ENCODE results near the gene PRM3.

PRM3 gene

GRCh38 chr16:11306997-11307638 is 33.7 kb upstream of the PRM3 start:
- Histone ChIP-seq H3K9ac (no peak overlapping the region), H3K27me3 (ENCODE audit: insufficient read depth, low read depth) (no peaks in the 10 kb centered on the region; the same call in 1 of the 2 replicates), H4K20me1 (ENCODE audit: insufficient read depth) (no peaks in the 10 kb centered on the region), H3K4me1 (ENCODE audit: low read depth, poor library complexity, severe bottlenecking) (peaks cover 71% of the 10 kb centered on the region), H2AFZ (ENCODE audit: low read depth) (no peak overlapping the region), H3K79me2 (ENCODE audit: insufficient read depth, low read depth) (no peaks in the 10 kb centered on the region), H3K36me3 (ENCODE audit: insufficient read depth) (no peaks in the 10 kb centered on the region), H3K27ac (no peak overlapping the region), H3K4me2 (no peak overlapping the region), H3K4me3 (IDR thresholded peaks at IDR 0.05; ENCODE audit: insufficient read depth, low read depth, low read length) (no peak overlapping the region)
- TF ChIP-seq CTCF (conservative IDR thresholded peaks at IDR 0.05; ENCODE audit: low read depth, low read length), result no peak

- H3K36me3 ChIP-seq (ENCODE audit: insufficient read depth), result no peaks in the 10 kb centered on the region
- H3K4me3 ChIP-seq (IDR thresholded peaks at IDR 0.05; ENCODE audit: insufficient read depth, low read depth, low read length), result no peak overlapping the region
- no peak overlapping the region for H3K27ac ChIP-seq
- H3K4me2 ChIP-seq, result no peak overlapping the region
- no peaks in the 10 kb centered on the region for H4K20me1 ChIP-seq (ENCODE audit: insufficient read depth)
- no peaks in the 10 kb centered on the region; the same call in 1 of the 2 replicates for H3K27me3 ChIP-seq (ENCODE audit: insufficient read depth, low read depth)
- no peak overlapping the region for H2AFZ ChIP-seq (ENCODE audit: low read depth)
- no peak for TF ChIP-seq CTCF (conservative IDR thresholded peaks at IDR 0.05; ENCODE audit: low read depth, low read length)
- no peak overlapping the region for H3K9ac ChIP-seq
- peaks cover 69% of the 10 kb centered on the region for H3K4me1 ChIP-seq (ENCODE audit: low read depth, poor library complexity, severe bottlenecking)
- no peaks in the 10 kb centered on the region for H3K79me2 ChIP-seq (ENCODE audit: insufficient read depth, low read depth)
Measured at GRCh38 chr16:11306381-11306780, 33.0 kb upstream of the PRM3 start.

GRCh38 chr16:11303405-11304138 is 30.1 kb upstream of the PRM3 start:
- Histone ChIP-seq H3K4me2 (peak overlapping the region; percentile 29; the same call in 1 of the 2 replicates), H3K4me3 (IDR thresholded peaks at IDR 0.05; ENCODE audit: insufficient read depth, low read depth, low read length) (no peak overlapping the region), H3K27ac (no peak overlapping the region), H3K27me3 (ENCODE audit: insufficient read depth, low read depth) (peaks cover 9% of the 10 kb centered on the region; the same call in 1 of the 2 replicates), H3K4me1 (ENCODE audit: low read depth, poor library complexity, severe bottlenecking) (peaks cover 45% of the 10 kb centered on the region), H3K79me2 (ENCODE audit: insufficient read depth, low read depth) (no peaks in the 10 kb centered on the region), H4K20me1 (ENCODE audit: insufficient read depth) (no peaks in the 10 kb centered on the region), H2AFZ (ENCODE audit: low read depth) (no peak overlapping the region), H3K36me3 (ENCODE audit: insufficient read depth) (no peaks in the 10 kb centered on the region), H3K9ac (no peak overlapping the region)
- TF ChIP-seq CTCF (conservative IDR thresholded peaks at IDR 0.05; ENCODE audit: low read depth, low read length), result no peak

- TF ChIP-seq CTCF (conservative IDR thresholded peaks at IDR 0.05; ENCODE audit: low read depth, low read length), result no peak
- no peaks in the 10 kb centered on the region for H3K36me3 ChIP-seq (ENCODE audit: insufficient read depth)
- no peak overlapping the region for H3K4me3 ChIP-seq (IDR thresholded peaks at IDR 0.05; ENCODE audit: insufficient read depth, low read depth, low read length)
- H3K27me3 ChIP-seq (ENCODE audit: insufficient read depth, low read depth), result peaks cover 12% of the 10 kb centered on the region; the same call in 1 of the 2 replicates
- H3K79me2 ChIP-seq (ENCODE audit: insufficient read depth, low read depth), result no peaks in the 10 kb centered on the region
- H2AFZ ChIP-seq (ENCODE audit: low read depth), result no peak overlapping the region
- no peaks in the 10 kb centered on the region for H4K20me1 ChIP-seq (ENCODE audit: insufficient read depth)
- no peak overlapping the region for H3K9ac ChIP-seq
- peak overlapping the region; percentile 29; the same call in 1 of the 2 replicates for H3K4me2 ChIP-seq
- no peak overlapping the region for H3K27ac ChIP-seq
- peaks cover 45% of the 10 kb centered on the region for H3K4me1 ChIP-seq (ENCODE audit: low read depth, poor library complexity, severe bottlenecking)
Measured at GRCh38 chr16:11302977-11303376, 29.5 kb upstream of the PRM3 start.
